Sigmoid colon (tissue), 4 donors: Measurements from ENCODE around the gene FBXW11.

Experiments
- POLR2AphosphoS5 ChIP-seq, 4 donors: sonication (generic); formaldehyde crosslinking; IDR thresholded peaks; one replicate each; pipeline ENCODE4 v1.6.1; 2017; ENCODE audit warnings: antibody characterized with exemption in 4 of 4
- TF ChIP-seq, protein P1 (sequence below), 4 experiments: fragments of 450-650 bp in 3 of 4; fragments of 200-600 bp in 1 of 4; IDR thresholded peaks; one replicate each; pipeline ENCODE4 v1.5.1; 2016 to 2019; ENCODE audit warnings: antibody characterized with exemption in 4 of 4, mild to moderate bottlenecking in 3 of 4, moderate library complexity in 2 of 4

DNA sequence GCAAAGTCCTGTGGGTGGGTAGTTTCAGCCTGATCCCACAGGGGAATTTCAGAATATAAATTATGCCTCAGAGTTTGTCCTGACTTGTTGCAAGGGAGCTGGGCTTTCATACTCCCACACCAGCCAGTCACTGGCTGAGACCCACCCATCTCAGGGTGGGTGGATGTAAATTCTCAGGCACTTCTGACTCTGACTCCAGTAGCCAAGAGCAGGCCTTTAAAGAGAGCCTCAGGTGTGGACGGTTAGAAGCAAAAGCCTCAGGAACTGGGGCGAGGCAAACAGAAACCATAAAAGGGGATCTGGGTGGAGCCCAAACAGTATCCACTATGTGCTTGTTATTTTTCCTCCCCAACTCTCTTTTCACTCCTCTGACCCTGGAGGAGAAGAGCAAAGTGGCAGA is 28.6 kb upstream of the FBXW11 start:
- TF ChIP-seq POLR2AphosphoS5 (IDR thresholded peaks at IDR 0.05): no peak
- TF ChIP-seq, protein P1, sequence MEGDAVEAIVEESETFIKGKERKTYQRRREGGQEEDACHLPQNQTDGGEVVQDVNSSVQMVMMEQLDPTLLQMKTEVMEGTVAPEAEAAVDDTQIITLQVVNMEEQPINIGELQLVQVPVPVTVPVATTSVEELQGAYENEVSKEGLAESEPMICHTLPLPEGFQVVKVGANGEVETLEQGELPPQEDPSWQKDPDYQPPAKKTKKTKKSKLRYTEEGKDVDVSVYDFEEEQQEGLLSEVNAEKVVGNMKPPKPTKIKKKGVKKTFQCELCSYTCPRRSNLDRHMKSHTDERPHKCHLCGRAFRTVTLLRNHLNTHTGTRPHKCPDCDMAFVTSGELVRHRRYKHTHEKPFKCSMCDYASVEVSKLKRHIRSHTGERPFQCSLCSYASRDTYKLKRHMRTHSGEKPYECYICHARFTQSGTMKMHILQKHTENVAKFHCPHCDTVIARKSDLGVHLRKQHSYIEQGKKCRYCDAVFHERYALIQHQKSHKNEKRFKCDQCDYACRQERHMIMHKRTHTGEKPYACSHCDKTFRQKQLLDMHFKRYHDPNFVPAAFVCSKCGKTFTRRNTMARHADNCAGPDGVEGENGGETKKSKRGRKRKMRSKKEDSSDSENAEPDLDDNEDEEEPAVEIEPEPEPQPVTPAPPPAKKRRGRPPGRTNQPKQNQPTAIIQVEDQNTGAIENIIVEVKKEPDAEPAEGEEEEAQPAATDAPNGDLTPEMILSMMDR (IDR thresholded peaks at IDR 0.05): no peak
